ENCODE data around the gene KCND2.

Gene KCND2

DNA sequence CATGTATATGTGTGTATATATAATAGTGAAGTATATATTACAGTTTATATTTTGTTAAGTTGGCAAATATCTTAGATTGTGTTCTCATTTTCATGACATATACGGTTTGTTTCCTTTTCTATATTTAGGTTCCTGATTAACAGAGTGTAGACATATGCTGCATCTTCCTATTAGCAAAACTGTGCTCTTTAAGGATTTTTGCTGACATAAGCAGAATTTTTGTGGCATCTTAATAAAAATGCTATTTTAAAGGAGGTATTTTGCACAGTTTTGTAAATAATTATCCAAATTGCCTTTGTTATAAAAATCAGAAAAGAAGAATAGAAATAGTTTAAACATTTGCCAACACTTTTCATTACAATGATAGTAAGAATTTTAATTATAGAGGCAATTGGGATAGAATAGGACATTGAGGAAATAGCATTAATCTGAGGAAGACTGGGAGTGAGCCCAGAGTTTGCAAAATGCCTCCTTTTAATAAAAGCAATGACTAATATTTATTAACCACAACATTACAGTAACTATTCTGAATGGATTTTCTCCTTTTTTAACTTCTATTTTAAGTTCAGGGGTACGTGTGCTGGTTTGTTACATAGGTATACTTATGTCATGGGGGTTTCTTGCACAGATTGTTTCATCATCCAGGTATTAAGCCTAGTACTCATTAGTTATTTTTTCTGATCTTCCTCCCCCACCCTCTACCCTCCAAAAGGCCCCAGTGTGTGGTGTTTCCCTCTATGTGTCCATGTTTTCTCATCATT, 38.2 kb downstream of the KCND2 start:
- no peak for DNase-seq (ENCODE audit: low read depth)

DNA sequence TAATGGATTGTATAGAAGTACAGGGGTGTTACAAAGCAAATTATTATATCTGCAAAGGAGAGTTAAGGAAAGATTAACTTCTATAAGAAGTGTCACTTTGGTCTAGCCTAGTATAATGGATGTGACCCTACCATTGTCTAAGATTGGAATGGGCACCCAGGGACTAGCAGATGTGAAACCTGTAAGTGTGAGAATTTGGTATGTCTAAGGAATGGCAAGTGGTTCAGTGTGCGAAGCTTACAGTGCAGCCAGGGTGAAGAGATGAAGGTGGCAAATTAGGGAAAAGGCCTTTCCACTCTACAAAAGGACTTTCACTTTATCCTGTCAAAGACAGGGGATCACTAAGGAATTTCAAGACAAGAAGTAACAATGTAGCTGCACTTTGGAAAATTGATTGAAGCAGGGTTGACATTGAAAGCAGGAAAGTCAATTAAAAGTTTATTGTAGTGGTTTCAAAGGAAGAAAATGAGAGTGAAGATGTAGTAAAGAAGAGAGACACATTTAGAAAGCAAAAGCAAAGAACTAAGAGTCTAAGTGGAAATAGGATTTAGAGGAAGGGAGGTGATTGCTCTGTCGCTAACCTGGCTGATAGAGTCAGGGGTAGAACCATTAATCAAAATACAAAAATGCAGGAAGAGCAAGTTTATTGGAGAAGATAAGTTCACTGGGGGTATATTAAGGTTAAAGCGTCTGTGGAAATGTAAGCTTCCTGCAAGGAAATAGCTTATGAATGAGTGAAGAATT, 47.4 kb downstream of the KCND2 start:
- DNase-seq (ENCODE audit: low read depth): no peak

DNA sequence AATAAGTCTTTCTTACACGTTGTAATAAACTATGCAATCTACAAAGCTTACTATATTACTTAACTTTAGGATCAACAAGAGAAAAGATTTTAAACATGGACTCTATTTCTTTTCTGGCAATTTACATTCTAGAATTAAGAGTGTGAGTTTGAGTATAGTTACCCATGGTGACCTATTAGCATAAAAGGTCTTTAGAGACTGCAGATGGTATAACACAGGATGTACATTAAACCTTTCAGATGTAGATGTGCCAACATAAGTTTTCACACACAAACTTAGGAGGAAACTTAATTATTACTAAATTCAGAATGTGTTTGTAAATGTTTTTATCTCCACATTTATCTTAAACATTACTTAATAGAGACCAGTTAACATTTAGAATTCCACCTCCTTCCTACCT, 54.1 kb downstream of the KCND2 start:
- DNase-seq (ENCODE audit: low read depth): no peak

DNA sequence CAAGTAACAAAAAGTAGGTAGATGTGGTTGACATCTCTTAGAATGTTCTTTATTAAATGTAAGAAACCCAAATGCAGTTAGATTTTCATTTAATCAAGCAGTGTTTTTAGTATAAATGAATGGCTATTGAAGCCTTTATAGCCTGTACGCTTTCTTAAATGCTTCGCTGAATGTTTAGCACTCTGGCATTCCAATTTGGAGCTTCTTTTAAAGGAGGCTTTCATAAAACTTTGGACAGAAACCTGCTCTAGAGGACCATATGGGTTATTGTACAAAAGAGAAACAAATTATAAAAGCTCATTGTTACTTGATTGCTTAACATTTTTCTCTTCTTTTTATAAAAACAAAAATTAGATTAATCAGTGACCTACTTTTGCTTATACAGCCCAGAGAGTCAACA, 59.5 kb downstream of the KCND2 start:
- DNase-seq (ENCODE audit: low read depth): no peak

DNA sequence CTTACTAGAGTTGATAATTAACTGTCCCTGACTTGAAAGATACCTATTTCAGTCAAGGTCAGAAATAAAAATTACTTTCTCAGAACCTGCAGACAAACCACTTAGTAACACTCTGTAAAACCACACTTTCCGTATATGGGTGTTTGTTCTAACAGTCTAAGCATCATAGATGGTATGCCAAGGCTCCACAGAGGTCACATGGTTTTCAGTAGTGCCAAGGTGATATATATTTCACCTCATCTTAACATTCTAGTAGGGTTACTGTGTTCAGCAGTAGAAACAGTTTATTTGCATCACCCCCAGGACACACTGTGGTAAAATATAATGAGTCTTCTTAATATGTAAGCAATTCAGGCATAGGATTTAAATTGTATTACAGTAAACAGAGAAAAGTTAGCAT, 61.5 kb downstream of the KCND2 start:
- no peak for DNase-seq (ENCODE audit: low read depth)

DNA sequence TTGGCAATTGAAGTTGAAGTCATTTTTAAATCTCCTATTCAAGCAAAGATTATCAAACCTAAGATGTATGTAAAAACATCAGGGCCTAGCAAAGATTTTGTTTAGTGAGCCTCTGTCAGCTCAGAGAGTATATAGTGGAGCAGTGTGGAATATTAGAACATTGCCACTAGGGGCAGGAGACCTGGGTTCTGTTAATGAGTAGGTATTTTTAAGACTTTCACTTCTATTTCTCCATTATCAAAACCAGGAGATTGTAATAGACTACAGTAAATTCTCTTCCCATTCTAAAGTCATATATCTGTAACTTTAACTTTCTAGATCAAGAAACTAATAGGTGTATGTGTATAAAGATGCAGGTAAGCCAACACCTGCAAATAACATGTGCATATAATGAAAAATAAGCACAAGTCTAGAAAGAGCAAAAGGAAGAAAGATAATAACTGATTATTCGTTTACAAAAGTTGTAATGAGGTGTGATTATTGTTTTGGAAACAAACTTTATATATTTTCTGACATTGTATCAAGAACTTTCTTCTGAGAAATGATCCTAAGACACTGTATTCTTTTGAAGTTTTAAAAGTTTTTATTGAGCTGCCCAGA, 64.4 kb downstream of the KCND2 start:
- no peak for DNase-seq (ENCODE audit: low read depth)

DNA sequence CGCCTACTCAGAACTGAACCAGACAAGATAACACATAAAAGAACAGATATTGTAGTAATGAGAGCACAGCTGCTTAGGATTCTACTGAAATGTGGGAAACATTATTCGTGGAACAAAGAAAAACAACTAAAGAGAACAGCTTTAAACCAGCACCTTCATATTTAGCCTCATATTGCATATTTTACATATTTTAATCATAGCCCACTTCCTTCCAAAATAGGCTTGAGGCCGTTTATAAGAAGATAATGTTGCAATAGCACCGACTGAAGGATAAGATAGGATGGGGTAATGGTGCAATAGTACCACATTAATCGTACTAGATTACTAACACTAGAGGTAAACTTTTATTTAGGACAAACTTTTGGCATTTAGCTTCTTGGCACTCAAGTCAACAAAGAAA, 71.3 kb downstream of the KCND2 start:
- DNase-seq (ENCODE audit: low read depth): no peak

DNA sequence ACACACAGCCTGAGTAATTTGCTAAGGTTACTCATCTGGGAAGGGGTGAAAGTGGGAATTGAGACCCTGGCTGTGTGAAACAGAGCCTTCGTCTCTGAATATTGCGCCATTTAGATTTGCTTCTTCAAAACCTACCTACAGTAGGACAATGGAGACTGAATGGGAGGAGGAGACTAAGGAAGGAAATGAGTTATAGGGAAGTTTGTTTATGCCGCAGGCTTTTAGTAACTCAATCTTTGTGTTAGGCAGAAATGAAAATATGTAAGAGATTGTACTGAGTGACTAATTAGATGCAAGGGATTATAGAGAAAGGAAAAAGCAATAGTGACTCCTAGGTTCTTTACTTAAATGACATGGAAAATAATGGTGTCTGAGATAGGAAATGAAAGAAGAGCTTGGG, 80.2 kb downstream of the KCND2 start:
- DNase-seq (ENCODE audit: low read depth): no peak

DNA sequence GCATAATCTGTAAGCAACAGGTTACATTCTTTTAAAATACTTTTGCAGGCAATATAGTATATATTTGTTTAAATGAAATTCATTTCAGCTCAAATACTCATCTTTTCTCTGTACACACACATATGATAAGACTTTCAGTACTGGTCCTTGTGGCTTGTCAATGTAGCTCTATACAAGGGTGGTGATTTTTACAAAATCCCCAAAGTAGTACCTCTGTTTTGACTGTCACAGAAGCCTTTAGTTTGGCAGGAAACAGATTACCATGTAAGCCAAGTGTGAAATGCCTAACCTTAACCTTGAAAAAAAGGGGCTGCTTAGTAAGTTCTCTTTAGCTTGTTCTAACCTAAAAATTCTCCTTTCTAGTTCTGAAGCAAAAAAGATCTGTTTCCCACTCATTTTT, 87.9 kb downstream of the KCND2 start:
- DNase-seq (ENCODE audit: low read depth): no peak

DNA sequence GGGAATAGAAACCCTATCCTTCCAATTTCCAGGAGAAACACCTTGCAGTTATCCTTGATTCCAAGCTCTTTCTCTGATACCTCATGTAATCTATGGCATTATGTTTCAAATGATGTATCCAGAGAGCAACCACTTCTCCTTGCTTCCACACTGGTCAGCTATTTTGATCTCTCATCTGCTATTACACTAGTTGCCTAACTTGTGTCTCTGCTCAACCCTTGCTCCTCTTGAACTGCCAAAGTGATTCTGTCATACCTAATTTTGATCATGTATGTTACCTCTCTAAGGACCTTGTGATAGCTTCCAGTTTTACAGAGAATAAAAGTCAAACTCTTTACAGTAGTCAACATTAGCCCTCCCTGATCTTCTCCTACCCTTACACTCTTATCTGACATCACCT, 90.4 kb downstream of the KCND2 start:
- DNase-seq (ENCODE audit: low read depth): no peak

DNA sequence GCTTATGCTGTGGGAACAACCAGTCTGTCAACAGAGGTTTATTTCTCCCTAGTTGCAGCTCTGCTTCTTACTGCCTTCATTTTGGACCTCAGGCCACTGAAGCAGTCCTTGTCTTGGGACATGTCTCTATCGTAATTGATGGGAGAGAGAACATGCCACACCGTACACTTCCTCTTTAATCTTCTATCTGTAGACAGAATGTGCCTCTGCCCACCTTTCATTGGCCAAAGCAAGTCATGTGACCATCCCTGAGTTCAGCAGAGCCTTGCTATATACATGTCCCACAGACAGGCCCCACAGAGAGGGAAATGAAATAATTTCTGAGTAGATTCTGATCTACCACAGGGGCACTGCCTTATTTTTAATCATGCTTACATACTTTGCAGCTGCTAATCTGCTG, 98.0 kb downstream of the KCND2 start:
- no peak for DNase-seq (ENCODE audit: low read depth)

DNA sequence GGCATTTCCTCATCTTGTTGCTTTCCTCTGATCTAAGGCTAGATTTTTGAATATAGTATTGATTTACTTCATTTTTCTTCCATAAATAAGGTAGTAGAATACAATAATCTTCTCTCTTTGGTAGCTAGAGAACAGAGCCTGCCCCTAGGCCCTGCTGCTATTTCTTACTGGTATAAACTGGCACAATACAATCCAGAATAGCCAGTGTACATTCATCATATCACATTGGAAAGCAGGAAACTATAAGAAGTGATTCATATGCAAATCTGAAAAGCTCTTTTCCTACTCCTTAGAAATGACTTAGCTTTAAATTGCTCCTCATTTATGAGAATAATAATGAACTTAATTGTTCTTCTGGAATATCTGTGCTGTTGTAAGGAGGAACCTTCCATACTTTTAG, 100.2 kb downstream of the KCND2 start:
- DNase-seq (ENCODE audit: low read depth): no peak

DNA sequence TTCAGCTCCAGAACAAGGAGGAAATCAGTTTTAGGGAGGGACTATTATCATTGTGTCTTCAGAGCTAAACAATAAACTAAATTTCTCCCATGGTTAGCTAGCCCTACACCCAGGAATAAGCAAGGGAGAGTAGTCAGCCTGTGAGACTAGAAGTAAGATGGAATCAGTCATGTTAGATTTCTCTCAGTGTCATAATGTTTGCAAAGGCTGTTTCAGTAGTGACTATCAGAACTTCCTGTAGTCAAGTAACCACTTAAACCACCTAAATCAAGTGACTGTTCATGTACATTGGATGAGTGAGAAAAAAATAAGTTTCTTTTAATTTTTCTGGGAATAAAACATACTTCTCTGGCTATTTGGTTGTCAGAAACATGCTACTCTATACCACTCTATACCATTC, 121.6 kb downstream of the KCND2 start:
- DNase-seq (ENCODE audit: low read depth): no peak

DNA sequence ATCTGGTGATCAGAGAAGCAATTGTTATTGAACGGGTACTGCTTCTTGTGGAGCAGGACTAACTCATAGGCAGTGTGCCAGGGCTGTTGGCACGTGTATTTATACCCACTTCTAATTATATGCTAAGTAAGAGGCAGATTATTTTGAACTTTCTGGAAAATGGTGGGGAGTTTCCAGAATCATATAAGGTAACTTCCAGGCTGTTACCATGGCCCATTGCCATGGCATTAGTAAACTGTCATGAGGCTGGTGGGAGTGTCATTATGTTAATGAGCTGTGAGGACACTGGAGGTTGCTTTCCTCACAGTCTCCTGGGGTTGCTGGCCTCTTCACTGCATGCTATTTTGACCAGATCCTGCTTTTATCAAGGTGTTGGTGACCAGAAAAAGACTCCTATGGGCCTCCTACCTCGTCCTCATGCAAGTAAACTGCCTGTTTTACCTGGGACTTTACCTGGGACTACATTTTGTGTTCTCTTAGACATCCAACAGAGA, 122.6 kb downstream of the KCND2 start:
- DNase-seq (ENCODE audit: low read depth): no peak

DNA sequence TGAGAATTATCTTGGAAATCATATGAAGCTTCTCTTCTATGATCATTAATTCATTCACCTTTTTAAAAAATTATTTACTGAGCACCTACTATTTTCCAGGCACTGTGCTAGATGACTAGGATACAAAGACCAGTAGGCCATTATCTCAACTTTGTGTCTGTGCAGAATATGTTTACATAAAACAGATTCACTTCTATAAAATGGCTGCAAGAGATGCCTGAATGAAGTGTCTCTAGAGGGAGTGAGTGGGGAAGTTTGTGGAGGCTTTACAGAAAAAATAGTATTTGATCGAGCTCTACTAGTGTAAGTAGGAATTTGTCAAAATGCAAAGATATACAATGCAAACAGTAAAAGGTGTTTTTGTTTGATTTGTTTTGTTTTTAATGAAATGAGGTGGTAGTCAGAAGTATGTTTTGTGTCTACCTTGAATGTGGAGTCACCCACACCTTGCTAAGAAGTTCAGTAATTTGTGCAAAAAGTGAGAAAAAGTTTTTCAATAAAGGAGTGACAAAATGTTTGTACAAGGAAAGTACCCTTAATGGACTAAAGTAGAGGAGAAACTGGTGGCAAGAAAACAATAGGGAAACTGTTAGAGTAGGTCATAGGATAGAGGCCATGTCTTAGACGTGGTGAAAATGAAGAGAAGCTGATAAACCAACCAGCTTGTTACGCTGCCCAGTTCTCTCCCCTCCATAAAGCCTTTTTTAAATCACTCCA, 125.5 kb downstream of the KCND2 start:
- no peak for DNase-seq (ENCODE audit: low read depth)

DNA sequence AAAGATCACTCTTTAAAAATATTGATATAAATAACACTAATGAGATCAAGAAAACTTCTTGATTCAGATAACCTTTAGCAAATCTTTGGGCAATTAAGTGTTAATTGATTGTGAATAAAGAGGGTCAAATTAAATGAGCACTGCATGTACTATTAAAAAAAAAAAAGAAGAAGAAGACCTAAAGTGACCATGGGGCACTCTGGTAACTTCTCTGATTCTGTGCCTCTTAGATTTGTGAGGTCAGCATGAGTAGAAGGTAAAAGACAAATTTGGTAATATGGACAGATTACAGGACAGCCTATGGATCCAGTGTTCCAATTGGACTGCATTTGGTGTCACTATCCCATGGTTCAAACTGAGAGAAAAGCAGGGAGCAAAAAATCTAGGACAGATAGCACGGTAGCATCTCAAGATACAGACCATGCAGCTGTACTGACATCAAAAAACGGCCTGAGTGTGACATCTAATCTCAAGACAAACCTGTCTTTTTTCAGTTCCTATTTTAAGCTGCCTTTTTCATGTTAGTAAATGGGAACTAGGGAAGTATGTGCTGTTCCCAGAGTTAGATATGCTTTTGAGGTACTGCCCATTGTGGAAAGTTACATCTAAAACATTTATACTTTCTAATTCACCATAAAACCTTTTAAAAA, 128.0 kb downstream of the KCND2 start:
- no peak for DNase-seq (ENCODE audit: low read depth)

DNA sequence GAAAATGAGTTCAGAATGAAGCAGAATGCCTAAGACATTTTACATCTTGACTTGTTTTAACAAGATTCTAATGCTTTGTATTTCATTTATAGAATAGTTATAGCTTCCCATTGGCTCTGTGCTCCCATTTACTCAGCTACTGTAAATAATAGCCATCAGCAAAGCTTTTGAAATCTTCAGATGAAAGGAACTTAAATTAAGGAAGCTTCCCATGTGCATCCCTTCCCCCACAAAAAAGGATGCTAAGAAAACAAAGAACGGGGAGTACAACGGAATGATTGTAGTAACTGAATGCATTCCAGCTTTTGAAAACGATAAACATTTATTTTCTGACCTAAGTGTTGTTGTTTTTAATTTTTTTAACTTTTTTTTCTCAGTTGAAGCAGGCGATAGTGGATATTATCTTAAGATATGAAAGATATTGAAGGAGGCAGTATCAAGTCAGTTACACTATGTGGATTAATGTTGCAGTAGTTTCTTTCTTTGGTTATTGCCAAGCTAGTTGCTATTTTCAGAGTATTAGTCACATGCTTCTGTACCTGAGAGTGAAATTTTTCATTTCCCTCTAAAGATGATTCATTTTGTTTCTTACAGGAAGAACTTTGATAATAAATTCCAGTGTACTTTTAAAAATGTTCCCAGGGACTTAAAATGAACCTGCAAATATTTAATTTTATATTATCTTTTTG, 129.2 kb downstream of the KCND2 start:
- DNase-seq (ENCODE audit: low read depth): no peak

DNA sequence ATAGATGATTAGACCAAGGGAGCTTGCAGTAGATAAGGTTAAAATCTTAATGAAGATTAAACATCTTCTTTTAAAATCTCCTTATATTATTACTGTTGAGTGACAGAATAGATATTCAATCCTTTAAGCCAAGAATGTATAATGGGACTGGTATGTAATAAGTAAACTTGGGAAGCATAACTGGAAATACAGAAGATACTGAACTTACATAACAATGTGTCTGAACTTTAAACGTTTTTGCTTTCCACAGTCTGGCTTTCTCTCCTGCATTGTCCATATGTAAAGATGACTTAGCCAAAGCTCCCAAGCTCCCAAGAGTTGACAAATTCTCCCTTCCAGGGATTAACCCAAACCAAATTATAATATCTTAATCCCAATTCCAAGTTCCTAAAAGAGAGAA, 129.8 kb downstream of the KCND2 start:
- DNase-seq (ENCODE audit: low read depth): no peak

DNA sequence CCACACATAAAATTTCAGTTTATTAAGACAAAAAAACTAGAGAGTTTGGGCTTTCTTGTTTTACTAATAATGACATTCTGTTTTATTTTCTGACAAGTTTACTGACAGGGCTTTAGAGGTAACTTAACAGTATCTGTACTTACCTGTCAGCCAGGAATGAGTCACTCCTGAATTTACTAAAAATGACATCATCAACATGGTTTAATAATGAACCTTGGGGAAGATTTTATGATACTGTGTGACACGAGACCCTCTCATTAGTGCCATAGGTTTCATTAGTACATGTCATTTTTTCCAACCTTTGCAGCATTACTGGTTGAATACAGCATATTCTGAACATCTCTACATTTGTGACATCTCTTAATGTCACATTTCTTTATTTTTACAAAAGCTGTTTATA, 131.1 kb downstream of the KCND2 start:
- DNase-seq (ENCODE audit: low read depth): no peak

DNA sequence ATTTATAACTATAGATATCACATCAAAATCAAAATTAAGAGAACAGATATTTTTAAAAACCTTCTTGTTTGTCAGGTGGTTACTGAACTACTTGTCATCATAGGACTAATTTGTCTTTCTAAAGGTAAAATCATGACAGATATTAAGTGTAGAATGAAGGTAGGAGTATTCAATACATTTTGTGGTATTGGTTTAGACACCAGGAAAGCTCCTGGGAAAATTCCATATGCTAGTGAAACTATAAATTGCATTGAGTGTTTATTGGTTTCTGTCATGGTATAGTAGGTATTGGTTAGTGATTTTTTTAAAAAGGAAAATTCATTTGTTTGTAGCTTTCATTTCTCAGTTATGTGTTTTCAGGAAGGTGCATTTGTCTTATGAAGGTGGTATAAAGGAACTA, 132.7 kb downstream of the KCND2 start:
- DNase-seq (ENCODE audit: low read depth): no peak

DNA sequence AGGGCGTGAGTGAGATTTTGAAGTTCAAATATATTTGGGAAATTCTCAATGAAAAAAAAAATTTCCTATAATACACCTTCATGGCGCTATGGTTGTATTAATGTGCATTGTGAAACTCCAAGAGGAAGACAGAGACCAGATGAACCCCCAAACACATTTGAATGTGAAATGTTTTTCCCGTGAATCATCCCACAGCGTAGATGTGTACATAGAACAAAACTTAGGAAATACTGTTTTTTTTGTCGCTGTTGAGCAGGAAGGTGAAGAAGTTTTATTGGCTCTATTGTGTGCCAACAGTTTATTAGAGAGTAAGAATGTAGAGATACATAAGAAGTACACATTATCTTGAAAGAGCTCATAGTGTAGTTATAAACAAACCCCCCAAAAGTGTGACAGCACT, 134.0 kb downstream of the KCND2 start:
- no peak for DNase-seq (ENCODE audit: low read depth)
